Activated CD8-positive, alpha-beta T cell treated with anti-CD3 and anti-CD28 coated beads for 36 hours (primary cell): ENCODE data around the gene UNC13B. TPM values are rescaled to one million over a fixed set of nuclear protein-coding genes. Genes with fewer than 3 reads are reported as not detected.

Experiments
- ATAC-seq: fragments of 200-7000 bp; cut with Tn5 transposase; one replicate; pipeline ENCODE4 v1.10.0; 2021; ENCODE audit warnings: mild to moderate bottlenecking, moderate library complexity
- CTCF ChIA-PET: fragments of 350-600 bp; sonication (Branson Sonifier 250); formaldehyde crosslinking; loops from one replicate; lab custom pipeline; 2021; ENCODE audit warnings: antibody characterized with exemption; lab: Charles Lee
- POLR2A ChIA-PET: fragments of 350-600 bp; sonication (Branson Sonifier 250); formaldehyde crosslinking; loops from one replicate; lab custom pipeline; 2021; ENCODE audit warnings: antibody characterized with exemption; lab: Charles Lee
- DNase-seq: peaks from one replicate; pipeline ENCODE4 v3.0.0-alpha.2; 2020
- H3K27ac Mint-ChIP-seq: one replicate; pipeline ENCODE4 v1.8.0; 2021; ENCODE audit warnings: mild to moderate bottlenecking, mixed read lengths
- H3K27me3 Mint-ChIP-seq: one replicate; pipeline ENCODE4 v1.8.0; 2021; ENCODE audit warnings: mixed read lengths
- H3K36me3 Mint-ChIP-seq: one replicate; pipeline ENCODE4 v1.8.0; 2021; ENCODE audit warnings: low read depth, mixed read lengths
- H3K4me1 Mint-ChIP-seq: one replicate; pipeline ENCODE4 v1.8.0; 2021; ENCODE audit warnings: low read depth, mixed read lengths
- H3K4me3 Mint-ChIP-seq: one replicate; pipeline ENCODE4 v1.8.0; 2021; ENCODE audit warnings: mild to moderate bottlenecking, moderate library complexity, mixed read lengths
- H3K9me3 Mint-ChIP-seq: one replicate; pipeline ENCODE4 v1.8.0; 2021; ENCODE audit warnings: mixed read lengths
- intact Hi-C: fragments of 100-400 bp; cut with micrococcal nuclease; formaldehyde crosslinking; loops from one replicate; pipeline ENCODE4 v1.10.0; 2022
- total RNA-seq, 2 experiments: library from RNA; stranded (reverse); gene quantifications; one replicate each; pipeline ENCODE4 v1.2.3, GENCODE V29; 2021
- TF ChIP-seq, protein P1 (sequence below): fragments of 200-600 bp; IDR thresholded peaks from one replicate; pipeline ENCODE4 v1.8.0; 2022; ENCODE audit warnings: antibody characterized with exemption, mild to moderate bottlenecking

The UNC13B gene
- total RNA-seq, 2 experiments from 2014 or later: 1.3 to 1.9 TPM

DNA sequence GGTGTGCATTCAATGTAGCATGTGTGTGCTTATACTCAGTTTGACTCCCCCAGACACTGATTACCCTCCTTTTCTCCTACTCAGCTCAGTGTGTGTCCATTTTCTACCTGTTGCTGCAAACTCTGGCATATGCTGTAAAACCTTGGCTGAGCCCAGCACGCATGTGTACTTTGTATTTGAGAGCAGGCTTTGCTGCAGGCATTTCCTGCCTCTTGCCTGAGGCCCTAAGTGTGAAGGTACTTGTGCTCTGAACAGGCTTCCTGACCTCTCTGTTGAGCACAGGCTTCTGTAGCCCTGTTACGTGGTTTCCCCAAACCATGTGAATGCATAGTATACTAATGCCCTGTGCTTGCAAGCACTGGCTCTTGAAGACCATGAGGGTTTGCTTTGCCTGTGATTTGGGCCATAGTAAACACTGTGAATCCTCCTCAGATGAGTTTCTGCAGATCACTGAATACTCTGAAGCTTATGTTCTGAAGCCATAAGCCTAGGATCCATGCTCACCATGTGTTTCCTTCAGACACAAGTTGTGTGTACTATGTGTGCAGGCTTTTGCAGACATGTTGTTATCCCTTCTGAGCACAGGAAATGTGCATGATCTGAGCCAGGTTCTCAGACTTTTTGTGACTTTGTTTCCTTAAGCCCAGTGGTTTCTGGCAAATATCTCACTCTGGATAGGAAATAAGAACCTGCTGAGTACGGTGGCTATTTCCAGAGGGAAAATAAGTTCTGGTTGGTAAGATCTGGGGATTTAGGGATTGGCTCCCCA lies 203.2 kb downstream of the UNC13B start:
- no peak overlapping the region for H3K4me3 Mint-ChIP-seq
- TF ChIP-seq, protein P1, sequence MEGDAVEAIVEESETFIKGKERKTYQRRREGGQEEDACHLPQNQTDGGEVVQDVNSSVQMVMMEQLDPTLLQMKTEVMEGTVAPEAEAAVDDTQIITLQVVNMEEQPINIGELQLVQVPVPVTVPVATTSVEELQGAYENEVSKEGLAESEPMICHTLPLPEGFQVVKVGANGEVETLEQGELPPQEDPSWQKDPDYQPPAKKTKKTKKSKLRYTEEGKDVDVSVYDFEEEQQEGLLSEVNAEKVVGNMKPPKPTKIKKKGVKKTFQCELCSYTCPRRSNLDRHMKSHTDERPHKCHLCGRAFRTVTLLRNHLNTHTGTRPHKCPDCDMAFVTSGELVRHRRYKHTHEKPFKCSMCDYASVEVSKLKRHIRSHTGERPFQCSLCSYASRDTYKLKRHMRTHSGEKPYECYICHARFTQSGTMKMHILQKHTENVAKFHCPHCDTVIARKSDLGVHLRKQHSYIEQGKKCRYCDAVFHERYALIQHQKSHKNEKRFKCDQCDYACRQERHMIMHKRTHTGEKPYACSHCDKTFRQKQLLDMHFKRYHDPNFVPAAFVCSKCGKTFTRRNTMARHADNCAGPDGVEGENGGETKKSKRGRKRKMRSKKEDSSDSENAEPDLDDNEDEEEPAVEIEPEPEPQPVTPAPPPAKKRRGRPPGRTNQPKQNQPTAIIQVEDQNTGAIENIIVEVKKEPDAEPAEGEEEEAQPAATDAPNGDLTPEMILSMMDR: no peak
- no peaks in the 10 kb centered on the region for H3K4me1 Mint-ChIP-seq
- intact Hi-C loops: no loop called here
- H3K27me3 Mint-ChIP-seq: peaks cover under 1% of the 10 kb centered on the region
- CTCF ChIA-PET: no interaction called here
- no peak overlapping the region for H3K27ac Mint-ChIP-seq
- POLR2A ChIA-PET: no interaction called here
- H3K36me3 Mint-ChIP-seq: no peaks in the 10 kb centered on the region
- DNase-seq: no peak
- no peaks in the 10 kb centered on the region for H3K9me3 Mint-ChIP-seq
- no peak for ATAC-seq

DNA sequence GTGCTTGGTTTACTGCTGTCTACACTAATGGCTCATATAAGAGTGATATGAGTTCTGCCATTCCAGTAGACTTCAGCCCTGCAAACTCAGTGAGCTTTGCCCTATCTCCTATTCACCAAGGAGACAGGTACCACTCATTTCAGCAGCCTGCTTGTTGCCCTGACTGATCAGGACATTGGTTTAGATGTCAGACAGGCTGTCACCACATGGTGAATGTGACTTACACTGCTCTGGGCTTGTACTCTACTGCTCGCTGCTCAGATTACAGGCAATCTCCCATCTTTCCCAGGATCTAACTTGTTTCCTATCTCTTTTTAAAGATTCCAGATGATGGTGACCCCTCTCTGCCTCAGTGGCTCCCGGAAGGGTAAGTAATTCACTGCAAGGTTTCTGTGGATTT lies 204.8 kb downstream of the UNC13B start:
- TF ChIP-seq, protein P1: no peak
- CTCF ChIA-PET: no interaction called here
- Mint-ChIP-seq H3K4me1 (no peaks in the 10 kb centered on the region), H3K36me3 (no peaks in the 10 kb centered on the region), H3K9me3 (no peaks in the 10 kb centered on the region), H3K4me3 (no peak overlapping the region), H3K27ac (no peak overlapping the region), H3K27me3 (no peaks in the 10 kb centered on the region)
- POLR2A ChIA-PET: interaction anchor here (0.9 kb wide), 1 partner anchor 12 kb away, joined by 3 read pairs; no protein-coding TSS in a partner anchor
- intact Hi-C loops: no loop called here
- ATAC-seq: no peak
- no peak for DNase-seq

DNA sequence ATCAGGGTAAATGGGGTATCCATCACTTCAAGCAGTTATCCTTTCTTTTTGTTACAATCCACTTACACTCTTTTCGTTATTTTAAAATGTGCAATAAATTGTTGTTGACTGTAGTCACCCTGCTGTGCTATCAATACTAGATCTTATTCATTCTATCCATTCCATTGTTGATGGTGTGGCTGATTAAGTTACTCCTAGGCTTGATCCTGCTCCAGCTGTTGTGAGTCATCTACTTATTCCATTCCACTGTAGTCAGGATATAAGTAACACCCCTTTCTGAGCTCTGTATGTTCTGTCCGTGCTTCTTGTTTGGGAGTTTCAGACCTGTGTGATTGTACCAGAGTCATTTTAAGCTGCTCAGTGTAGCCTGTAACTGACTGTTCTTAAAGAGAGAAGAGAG lies 205.6 kb downstream of the UNC13B start:
- H3K9me3 Mint-ChIP-seq: no peaks in the 10 kb centered on the region

DNA sequence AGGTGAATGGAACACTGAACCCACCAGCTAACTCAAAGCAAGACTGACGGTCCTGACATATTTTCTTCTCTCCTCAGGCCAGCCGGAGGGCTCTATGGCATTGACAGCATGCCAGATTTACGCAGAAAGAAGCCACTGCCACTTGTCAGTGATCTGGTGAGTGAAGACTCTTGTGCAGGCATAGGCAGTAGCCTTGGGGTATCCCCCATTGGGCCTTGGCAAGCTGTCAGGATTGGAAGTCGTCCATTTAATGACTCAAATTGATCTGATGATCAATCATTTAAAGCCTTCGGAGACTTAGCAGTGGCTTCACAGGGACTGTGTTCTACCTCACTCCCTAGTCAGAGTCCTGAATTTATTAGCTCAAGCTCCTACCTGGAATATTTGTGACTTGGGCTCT lies 208.4 kb downstream of the UNC13B start:
- no peaks in the 10 kb centered on the region for H3K27me3 Mint-ChIP-seq
- no peak overlapping the region for H3K27ac Mint-ChIP-seq
- intact Hi-C loops: no loop called here

More for the DNA sequence above, 205.6 kb downstream of the UNC13B start:
- ChIA-PET CTCF (no interaction called here), POLR2A (no interaction called here)
- DNase-seq: no peak
- no peaks in the 10 kb centered on the region for H3K36me3 Mint-ChIP-seq
- no peak overlapping the region for H3K27ac Mint-ChIP-seq
- no peaks in the 10 kb centered on the region for H3K27me3 Mint-ChIP-seq
- intact Hi-C loops: no loop called here
- no peak overlapping the region for H3K4me3 Mint-ChIP-seq
- no peaks in the 10 kb centered on the region for H3K4me1 Mint-ChIP-seq
- ATAC-seq: no peak
- TF ChIP-seq, protein P1: no peak

DNA sequence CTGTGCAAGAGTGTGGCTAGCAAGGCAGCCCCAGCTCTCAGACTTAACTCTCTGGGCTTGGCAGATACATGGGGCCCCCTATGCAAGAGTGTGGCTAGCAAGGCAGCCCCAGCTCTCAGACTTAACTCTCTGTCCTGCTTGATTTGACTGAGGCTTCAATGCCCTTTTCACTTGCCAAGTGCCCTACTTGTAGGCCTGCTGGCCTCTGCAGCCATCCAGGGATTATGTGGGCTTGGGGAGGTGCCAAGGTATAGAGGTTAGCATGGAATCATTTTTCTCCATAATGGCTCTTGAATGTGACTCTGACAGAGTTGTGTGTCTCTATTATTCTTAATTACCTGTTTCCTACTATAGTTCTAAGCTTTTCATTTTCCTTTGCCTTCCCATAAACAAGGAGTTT lies 212.6 kb downstream of the UNC13B start:
- no peak for DNase-seq
- Mint-ChIP-seq H3K9me3 (no peaks in the 10 kb centered on the region), H3K36me3 (no peaks in the 10 kb centered on the region), H3K4me1 (no peaks in the 10 kb centered on the region), H3K27me3 (no peaks in the 10 kb centered on the region), H3K27ac (no peak overlapping the region), H3K4me3 (no peak overlapping the region)
- CTCF ChIA-PET: no interaction called here
- intact Hi-C loops: no loop called here
- POLR2A ChIA-PET: no interaction called here
- TF ChIP-seq, protein P1: no peak
- ATAC-seq: no peak

More for the DNA sequence above, 208.4 kb downstream of the UNC13B start:
- no peaks in the 10 kb centered on the region for H3K36me3 Mint-ChIP-seq
- POLR2A ChIA-PET: interaction anchor here (1.3 kb wide), 1 partner anchor 15 kb away, joined by 3 read pairs; no protein-coding TSS in a partner anchor
- no peak overlapping the region for H3K4me3 Mint-ChIP-seq
- ATAC-seq (no peak), DNase-seq (no peak)
- CTCF ChIA-PET: no interaction called here
- H3K9me3 Mint-ChIP-seq: no peaks in the 10 kb centered on the region
- no peaks in the 10 kb centered on the region for H3K4me1 Mint-ChIP-seq
- TF ChIP-seq, protein P1: no peak
